GM19468 (cell line): ENCODE measurements around the gene PTK7.
"Not testable (repeated sequence)": the region's sequence is repeated elsewhere in the genome, so short reads cannot be mapped to it uniquely, and the experiment has no call there.

ENCODE experiments used
- ATAC-seq: cut with Tn5 transposase; IDR thresholded peaks from one replicate; pipeline ENCODE4 v1.9.1; 2021; ENCODE audit warnings: mild to moderate bottlenecking, moderate library complexity, moderate number of reproducible peaks; ENCODE audit not compliant: unreplicated experiment; ENCODE audit errors: extremely low read depth

The PTK7 gene

DNA sequence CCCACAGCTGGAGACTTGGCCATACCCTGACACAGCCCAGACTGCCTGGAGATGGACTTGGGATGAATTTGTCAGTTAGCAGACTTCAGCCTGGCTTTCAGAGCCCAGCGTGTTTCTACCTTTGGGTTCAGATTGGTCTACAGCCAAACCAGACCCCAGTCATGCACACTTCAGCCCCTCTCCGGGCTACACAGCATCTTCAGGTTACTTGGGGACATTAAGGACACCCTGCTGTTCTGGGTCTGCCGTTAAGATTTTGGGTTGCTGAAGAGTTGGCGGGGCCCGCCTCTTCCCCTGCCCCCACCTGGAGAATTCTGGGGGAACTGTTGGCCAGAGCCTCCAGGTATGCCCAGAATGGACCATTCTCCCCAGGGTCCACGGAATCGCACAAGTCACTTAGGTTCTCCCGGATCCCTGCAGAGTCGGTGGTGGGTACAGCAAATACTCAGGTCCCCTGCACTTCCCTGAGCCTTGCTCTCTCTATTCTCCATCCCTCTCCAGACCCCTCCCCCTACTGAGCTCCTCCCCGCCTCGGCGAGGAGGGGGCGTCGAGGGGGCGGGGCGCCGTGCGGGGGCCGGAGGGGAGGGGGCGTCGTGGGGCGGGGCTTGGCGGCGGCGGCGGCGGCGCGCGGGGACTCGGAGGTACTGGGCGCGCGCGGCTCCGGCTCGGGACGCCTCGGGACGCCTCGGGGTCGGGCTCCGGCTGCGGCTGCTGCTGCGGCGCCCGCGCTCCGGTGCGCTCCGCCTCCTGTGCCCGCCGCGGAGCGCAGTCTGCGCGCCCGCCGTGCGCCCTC, at the start of gene PTK7:
TSS of gene PTK7 (plus strand) at position 645 of the 794 bp plus-strand sequence. CDS start 175 bp downstream, outside the sequence.
- ATAC-seq = no peak

DNA sequence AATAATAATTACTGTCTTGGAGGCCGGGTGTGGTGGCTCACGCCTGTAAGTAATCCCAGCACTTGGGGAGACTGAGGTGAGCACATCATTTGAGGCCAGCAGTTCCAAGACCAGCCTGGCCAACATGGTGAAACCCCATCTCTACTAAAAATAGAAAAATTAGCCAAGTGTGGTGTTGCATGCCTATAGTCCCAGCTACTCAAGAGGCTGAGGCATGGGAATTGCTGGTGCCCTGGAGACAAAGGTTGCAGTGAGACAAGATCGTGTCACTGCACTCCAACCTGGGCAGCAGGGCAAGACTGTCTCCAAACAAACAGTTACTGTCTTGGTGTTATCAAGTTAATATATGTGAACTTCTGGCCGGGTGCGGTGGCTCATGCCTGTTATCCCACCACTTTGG, 49.7 kb upstream of the PTK7 start:
- ATAC-seq = no peak

DNA sequence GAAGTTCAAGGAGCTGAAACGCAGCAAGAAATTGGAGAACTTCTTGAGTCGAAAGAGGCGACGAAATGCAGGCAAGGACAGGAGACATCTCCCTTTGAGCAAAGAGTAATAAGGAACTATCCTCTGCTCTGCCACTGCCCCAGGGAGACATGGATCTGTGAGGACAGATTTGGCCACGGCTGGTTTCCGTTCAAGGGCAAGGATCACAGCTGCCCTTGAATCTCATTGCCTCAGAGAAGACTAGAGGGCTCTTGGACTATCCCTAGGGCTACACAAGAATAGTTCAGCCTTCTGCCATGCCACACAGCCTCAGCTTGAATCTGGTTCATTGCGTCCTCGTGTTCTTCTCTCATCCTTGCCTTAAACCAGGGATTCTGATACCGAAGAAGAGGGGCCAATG, 47.0 kb upstream of the PTK7 start:
- no peak for ATAC-seq

DNA sequence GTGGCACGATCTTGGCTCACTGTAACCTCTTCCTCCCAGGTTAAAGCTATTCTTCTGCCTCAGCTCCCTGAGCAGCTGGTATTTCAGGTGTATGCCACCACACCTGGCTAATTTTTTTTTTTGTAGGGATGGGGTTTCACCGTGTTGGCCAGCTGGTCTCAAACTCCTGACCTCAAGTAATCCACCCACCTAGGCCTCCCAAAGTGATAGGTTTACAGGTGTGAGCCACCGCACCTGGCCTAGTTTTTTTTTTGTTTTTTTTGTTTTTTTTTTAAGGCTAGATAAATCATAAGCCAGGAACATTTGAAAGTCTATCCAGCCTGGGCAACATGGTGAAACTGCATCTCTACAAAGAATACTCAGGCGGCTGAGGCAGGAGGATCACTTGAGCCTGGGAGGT, 43.8 kb upstream of the PTK7 start:
- no peak for ATAC-seq

DNA sequence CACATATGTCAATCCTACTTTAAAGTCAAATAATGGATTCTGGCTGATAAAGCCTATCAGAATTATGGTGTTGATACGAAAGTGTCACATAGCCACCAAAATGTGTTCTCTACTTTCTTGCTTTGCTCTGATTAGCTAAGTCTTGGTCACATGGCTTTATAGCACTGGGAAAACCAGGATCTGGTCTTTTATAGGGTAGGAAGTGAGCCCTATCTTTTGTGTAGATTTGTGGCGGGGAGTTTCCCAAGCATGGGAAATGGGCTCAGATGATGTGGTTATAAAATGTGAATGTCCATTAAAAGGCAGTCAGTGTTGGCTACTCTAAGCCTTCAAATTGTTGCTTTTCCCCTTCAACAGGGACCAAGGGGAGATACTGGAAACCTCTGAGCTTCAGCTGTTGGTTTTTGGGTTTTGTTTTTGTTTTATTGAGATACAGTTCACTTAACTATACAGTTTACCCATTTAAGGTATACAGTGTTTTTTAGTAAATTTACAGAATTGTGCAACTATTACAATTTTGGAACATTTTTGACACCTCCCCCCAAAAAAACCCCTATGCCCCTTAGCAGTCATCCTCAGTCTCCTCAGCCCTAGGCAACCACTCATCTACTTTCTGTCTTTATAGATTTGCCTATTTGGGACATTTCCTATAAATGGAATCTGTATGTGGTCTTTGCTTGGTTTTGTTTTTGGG, 42.5 kb upstream of the PTK7 start:
- no peak for ATAC-seq

DNA sequence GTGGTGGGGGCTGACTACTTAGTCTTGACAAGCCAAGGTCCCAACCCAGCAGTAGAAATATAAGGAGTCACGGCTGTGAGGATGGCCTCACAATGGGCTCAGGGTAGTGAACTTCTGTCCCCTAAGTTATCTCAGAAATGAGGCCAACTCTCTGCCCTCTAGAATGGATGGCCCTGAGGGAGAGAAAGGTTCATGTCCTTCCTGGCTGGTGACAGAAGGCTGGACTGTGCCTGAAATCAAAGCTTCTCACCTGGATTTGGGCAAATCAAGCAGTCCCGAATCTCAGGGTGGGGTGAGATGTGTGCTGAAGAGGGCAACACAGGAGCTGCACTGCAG, 42.0 kb upstream of the PTK7 start:
- no peak for ATAC-seq

DNA sequence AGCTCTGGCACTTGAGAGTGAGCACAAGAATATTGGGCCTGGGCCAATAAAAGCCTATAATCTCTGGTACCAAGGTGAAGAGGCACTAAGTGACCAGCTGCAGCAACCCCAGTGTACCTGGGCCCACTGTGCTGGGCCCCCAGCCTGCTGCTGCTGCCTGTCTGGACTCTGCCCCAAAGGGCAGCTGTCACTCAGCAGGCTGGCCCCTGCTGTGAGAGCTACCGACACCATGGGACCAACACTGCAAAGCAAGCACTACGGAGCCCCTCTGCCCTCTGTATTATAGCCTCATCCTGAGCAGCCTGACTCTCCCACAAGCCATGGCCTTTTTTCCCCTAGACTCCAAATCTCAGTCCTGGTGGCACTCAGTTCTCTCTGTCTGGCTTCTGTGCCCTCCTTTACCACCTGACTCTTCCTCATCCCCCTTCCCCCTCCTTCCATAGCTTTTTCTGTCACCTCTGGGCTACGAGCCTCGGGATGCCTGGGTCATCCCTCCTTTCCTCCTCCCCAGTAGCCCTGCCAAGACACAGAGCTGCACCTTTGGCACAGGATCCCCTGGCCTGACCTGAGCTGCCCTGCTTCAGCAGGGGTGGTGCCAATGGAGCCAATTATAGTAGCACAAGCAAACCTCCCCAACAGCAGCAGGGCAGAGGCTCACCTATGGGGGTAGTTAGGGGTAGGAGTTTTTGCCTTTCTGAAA, 40.5 kb upstream of the PTK7 start:
- no peak for ATAC-seq

DNA sequence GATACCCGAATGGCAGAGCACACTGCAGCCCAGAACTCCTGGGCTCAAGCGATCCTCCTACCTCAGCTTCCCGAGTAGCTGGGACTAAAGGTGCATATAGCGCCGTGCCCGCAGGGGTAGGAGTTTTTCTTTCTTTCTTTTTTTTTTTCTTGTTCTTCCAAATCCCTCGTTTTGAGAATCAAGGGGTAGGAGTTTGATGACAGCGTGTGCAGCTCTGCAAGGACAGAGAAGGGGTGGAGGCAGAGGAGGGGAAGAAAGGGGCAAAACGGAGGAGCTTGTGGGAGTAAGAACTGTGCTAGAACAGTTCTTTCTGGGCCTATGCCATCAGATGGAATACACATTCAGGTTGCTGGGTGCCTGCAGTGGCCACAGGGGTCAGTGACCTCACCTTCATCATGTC, 39.4 kb upstream of the PTK7 start:
- ATAC-seq = no peak

DNA sequence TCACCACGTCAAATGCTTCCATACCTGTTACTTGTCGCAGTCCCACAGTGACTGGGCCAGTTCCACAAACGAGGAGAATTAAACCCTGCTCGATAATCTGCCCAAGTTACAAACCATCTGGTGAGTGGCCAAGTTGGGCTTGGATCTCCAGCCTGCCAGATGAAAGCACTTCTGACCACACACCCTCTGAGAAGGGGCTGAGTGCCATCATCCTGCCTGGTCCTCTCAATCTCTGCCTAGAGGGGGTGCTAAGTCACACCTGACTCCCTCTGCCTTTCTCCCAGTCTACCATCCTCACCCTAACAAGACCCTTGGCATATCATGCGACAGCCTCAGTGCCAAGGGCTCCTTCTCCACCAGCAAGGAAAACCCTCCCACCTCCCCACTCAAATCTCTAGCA, 38.9 kb upstream of the PTK7 start:
- no peak for ATAC-seq

DNA sequence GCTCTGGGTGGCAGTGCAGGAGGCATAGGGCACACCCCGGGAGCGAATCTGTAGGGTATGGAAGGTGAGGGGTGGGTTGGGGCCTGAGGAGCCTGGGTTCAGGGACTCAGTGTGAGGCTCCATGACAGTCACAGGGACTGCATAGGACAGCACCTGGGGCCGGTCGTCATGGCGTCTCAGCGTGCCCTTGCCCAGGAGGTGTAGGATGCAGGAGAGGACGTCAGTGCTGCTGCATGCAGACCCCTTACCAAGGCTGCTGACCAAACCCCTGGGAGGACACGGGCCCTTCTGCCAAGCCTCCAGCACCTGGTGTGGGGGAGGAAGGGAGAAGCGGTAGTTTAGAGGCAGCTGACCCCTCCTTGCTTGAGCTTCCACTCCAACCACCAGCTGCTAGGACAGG, 38.4 kb upstream of the PTK7 start:
- ATAC-seq = no peak

DNA sequence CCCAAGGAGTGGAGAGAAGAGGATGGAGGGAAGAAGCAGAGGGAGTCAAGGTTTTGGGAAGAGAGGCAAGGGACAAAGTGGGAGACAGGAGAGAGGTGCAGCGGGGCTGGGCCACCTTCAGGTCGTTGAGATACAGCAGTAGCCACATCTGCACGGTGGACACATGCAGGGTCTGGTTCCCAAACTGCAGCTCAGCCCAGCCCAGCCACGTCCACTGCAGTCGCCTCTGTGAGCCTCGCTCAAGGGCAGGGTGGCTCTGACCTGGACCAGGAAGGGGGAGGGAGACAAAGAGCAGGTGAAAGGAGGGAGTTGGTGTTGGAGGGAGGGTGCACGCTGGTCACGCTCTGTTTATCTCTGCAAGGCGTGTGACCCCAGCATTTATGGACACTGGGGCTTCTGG, 37.4 kb upstream of the PTK7 start:
- no peak for ATAC-seq

DNA sequence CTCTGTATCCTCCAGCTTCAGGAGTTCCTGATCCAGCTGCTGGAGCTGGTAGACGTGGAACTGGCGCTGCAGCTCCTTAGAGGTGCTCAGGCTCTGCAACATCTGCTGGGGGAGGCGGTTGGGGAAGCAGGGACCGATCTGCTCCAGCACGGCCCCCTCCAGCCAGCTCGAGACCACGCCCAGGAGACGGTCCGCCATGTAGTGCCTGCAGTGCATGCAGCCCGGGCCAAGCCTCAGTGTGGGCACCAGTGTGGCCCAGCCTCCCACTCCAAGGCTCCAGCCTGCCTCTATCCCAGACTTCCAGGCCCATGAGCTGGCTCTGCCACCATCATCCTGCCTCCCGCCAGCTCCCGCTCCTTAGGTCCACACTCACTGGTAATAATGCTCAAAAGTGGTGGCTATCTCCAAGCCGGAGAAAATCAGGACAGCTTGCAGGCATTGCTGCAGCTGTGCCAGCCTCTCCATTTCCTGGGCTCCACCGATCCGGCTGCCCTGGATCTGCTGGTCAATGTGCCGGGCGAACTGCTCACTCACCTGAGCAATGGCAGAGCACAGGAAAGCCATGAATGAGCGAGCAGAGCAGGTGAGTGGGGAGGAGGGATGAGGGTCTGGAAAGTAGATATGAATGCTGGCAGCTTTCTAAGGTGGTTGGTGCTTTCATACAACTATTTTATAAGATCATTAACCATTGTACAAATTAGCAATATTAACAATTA, 35.4 kb upstream of the PTK7 start:
- no peak for ATAC-seq

DNA sequence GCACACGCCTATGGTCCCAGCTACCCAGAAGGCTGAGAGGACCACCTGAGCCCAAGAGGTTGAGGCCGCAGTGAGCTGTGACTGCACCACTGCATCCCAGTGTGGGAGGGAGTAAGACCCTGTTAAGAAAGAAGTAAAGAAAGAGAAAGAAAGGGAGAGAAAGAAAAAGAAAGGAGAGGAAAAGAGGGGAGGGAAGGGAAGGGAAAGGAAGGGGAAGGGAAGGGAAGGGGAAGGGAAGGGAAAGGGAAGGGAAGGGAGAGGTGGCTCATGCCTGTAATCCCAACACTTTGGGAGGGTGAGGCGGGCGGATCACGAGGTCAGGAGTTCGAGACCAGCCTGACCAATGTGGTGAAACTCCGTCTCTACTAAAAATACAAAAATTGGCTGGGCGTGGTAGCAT, 34.6 kb upstream of the PTK7 start:
- ATAC-seq = not testable (repeated sequence)

DNA sequence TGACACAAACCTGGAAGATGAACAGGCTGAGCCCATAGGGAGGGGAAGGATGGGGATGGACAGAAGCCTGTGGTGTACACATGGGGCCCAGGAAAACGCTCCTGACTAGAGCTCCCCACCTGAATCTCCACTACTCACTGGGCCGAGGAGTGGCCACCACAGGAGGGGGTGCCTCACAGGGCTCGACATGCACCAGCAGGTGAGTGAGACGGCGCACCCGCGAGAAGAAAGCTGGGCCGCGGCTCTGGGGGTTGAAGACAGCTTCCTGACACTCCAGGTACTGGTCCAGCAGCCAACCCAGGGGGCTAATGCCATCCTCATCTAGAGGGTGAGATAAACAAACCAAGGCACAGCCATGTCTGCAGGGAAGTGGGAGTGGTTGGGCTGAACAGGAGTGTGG, 32.8 kb upstream of the PTK7 start:
- no peak for ATAC-seq

DNA sequence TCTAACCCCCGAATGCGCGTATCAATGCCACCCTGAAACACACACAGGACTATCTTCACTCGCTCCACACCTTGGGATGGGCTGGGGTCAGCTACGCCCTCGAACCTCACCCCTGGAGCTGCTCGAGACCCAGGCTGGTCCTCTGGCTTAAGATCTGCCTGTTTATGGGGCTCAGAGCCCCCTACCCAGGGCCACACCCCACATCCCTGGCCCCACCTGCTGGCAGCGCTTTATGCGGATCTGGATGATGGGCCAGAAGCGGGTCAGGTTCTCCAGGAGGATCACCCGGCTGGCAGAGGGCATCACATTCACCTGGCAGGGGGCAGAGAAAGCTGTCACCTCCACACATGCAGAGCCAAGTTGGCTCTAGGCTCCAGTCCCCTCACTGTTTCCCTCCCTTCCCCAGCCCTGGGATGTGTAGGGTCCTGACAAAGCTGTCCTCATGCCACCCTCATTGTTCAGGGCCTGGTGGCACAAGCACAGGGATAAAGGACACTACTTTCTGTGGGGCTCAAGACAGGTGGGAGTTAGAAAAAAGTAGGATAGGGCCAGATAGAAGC, 30.7 kb upstream of the PTK7 start:
- ATAC-seq = no peak

DNA sequence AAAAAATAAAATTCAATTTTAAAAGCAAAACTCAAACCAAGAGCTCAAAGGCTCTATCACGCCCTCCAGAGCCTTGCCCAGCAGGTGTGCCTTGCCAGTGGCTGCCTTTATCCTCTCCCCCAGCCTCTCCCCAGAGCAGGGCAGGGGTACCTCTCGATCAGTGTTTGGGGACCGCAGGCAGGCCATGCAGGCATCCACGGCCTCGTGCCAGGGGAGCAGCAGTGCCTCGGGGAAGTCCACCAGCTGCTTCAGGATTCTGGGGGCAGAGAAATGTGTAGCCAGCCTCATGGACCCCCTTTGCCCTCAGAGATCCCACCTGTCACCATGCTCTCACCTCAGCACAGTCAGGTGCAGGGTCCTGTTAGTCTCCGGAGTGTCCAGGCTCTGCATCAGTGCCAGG, 28.1 kb upstream of the PTK7 start:
- no peak for ATAC-seq

DNA sequence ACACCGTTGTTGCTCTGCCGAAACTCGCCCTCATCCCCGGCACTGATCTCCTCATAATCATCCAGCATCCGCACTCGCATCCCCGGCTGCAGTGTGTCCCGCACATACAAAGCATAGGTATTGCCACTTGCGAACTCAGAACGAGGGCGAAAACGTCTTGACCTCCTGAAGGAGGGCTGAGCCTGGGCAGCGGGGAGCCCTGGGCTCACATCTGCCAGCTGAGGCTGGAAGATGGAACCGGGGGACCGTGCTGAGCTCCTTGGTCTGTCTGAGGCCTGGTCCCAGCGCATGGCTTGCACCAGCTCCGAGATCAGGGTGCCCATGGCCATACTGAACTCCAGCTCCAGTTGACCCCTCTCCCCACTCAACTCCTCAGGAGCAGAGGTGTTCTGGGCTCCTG, 25.1 kb upstream of the PTK7 start:
- no peak for ATAC-seq

DNA sequence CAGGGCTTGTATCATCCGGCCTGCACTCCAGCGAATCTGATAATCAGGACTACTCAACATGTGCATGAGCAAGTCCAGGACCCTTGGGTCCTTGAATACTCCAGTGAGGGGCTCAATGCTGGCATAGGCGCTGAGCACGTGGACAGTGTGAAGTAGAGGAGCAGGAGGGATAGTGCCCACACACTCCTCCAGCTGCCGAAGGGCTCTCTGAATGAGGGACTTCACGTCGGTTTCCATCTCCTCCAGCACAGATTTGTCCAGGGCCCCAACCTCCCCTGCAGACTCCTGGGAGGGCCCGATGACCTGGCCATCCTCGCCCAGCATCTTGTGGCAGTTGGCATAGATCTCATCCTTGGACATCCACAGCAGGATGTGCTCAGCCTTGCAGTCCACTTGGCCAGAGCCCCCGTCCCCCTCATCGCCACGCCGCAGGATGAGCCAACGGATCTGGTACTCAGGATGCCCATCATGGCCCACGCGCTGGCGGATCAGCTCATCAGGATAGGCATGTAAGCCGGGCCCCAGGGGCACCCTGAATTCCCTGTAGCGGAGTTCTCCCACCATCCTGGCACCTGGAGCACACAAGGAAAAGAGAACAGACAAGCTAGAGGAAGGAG, 23.8 kb upstream of the PTK7 start:
- no peak for ATAC-seq

DNA sequence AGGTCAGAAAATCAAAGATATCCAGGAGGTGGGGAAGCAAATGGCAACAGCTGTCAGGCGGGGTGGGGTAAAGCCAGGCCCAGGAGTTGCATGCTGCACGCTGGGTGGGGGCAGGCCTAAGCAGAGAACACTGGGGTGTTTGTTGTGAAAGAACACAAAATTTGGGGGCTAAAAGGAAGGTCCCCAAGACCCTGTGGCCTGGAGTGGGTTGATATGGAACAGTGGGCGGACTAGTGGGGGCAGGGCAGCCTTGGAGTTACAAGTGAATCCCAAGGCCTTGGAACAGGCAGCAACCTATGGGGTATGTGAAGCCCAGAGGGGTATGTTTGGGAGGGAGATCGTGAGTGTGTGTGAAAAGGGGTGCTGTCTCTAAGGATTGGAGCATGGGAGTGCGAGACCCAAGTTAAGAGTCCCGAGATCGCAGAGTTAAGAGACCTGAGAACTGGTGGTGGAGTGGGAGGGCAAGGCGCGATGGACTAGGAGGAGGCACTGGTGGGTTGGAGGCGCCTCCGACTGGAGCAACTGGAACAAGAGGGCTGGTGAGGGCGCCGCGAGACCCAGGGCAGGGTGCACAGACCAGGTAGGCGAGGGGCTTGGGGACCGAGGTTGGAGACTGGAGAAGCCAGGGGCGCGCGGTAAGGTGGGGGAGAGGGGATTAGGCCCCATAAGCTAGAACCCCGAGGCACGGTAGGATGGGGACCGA, 23.1 kb upstream of the PTK7 start:
- no peak for ATAC-seq
